Vagina (tissue), 2 donors: ENCODE results near the gene ENPP6.

Source experiments
- CTCF ChIP-seq, 3 experiments: fragments of 450-650 bp in 2 of 3; fragments of 200-600 bp in 1 of 3; sonication (generic) in 1 of 3; IDR thresholded peaks; one replicate each; pipeline ENCODE4 v1.5.1; 2017 to 2019; ENCODE audit warnings: antibody characterized with exemption in 3 of 3, mild to moderate bottlenecking in 2 of 3, moderate library complexity in 2 of 3
- POLR2AphosphoS5 ChIP-seq, 2 donors: sonication (generic); formaldehyde crosslinking; IDR thresholded peaks; one replicate each; pipeline ENCODE4 v1.9.0; 2017; ENCODE audit warnings: antibody characterized with exemption in 2 of 2, mild to moderate bottlenecking in 2 of 2, low read depth in 1 of 2; ENCODE audit not compliant: insufficient read depth in 1 of 2

- TF ChIP-seq CTCF (IDR thresholded peaks at IDR 0.05), result no peak
- TF ChIP-seq POLR2AphosphoS5 (IDR thresholded peaks at IDR 0.05; ENCODE audit: insufficient read depth in 1 of 2, low read depth in 1 of 2), result no peak
Observed at GRCh38 chr4:184234155-184234554, 16.5 kb upstream of the ENPP6 start.
